ENCODE measurements around the gene OR13C8. TPM values are rescaled to one million over a fixed set of nuclear protein-coding genes. Genes with fewer than 3 reads are reported as not detected.
"Not testable (repeated sequence)": the region's sequence is repeated elsewhere in the genome, so short reads cannot be mapped to it uniquely, and the experiment has no call there.

OR13C8 gene, protein sequence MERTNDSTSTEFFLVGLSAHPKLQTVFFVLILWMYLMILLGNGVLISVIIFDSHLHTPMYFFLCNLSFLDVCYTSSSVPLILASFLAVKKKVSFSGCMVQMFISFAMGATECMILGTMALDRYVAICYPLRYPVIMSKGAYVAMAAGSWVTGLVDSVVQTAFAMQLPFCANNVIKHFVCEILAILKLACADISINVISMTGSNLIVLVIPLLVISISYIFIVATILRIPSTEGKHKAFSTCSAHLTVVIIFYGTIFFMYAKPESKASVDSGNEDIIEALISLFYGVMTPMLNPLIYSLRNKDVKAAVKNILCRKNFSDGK
- not detected for total RNA-seq

DNA sequence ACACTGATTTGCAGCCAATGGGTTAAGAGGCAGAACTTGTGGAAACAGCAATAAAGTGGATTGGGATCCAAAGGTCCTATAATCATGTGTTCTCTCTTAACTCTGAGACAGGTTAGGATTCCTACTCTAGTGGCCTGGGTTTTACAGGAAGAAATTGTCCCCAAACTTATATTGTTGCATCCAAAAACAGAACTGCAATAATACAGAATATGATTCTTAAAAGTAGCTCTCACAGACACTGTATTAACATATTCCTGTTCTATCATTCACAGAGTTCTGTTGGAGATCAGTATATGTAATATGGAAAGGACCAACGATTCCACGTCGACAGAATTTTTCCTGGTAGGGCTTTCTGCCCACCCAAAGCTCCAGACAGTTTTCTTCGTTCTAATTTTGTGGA, at the start of gene OR13C8:
Gene OR13C8, plus strand, starts transcription at position 301 of the 400 bp plus-strand sequence. Its CDS starts 0 bp downstream, at position 301.
- no peak for ATAC-seq
- no peak for DNase-seq (ENCODE audit: low spot score)

DNA sequence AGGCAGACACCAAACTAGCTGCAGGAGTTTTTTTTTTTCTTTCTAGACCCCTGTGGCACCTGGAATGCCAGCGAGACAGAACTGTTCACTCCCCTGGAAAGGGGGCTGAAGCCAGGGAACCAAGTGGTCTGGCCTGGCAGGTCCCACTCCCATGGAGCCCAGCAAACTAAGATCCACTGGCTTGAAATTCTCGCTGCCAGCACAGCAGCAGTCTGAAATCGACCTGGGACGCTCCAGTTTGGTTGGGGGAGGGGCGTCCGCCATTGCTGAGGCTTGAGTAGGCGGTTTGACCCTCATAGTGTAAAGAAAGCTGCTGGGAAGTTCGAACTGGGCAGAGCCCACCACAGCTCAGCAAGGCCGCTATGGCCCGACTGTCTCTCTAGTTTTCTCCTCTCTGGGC, 48.7 kb upstream of the OR13C8 start:
- ATAC-seq; DNase-seq (ENCODE audit: low spot score): not testable (repeated sequence)

DNA sequence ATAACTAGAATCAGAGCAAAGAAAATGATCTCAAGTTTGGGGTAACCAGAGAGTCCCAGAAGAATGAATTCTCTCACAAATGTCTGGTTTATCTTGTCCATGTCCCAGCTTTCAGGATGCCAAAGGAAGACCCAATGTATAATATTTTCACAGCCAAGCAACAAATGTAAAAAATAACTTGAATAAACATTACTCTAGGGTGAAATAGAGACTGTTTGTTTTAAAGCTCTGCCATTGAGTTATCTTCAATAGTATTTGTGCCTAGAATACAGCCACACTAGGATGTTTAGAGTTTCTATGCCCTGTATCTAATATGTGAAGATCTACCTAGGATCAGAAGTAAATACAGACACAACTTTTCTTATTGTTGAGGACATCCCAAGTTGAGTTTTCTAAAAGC, 41.9 kb upstream of the OR13C8 start, which contains the start of gene OR13C4:
Gene OR13C4, minus strand, starts transcription at position 101 of the 400 bp plus-strand sequence. Its CDS starts 0 bp downstream, at position 101.
- no peak for DNase-seq (ENCODE audit: low spot score)
- no peak for ATAC-seq

DNA sequence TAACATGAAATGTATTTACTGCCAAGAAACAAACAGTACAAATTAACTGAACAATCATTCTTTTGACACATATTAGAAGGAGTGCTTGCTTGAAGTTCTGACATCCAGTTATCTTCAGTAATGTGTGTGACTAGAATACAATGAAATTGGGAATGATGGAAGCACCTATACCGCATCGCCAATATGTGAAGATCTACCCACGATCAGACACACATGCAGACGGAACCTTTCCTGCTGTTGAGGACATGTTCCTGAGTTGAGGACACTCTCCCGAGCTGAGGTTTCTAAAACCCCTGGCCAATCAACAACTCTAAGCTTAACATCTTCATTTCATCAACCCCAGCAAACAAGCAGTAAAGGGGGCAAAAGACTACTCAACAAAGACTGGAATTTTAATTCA, 32.2 kb upstream of the OR13C8 start, which contains the start of gene OR13C3:
Gene OR13C3, minus strand, starts transcription at position 101 of the 400 bp plus-strand sequence. CDS start 133 bp downstream, outside the sequence.
- no peak for DNase-seq (ENCODE audit: low spot score)
- ATAC-seq, result no peak

DNA sequence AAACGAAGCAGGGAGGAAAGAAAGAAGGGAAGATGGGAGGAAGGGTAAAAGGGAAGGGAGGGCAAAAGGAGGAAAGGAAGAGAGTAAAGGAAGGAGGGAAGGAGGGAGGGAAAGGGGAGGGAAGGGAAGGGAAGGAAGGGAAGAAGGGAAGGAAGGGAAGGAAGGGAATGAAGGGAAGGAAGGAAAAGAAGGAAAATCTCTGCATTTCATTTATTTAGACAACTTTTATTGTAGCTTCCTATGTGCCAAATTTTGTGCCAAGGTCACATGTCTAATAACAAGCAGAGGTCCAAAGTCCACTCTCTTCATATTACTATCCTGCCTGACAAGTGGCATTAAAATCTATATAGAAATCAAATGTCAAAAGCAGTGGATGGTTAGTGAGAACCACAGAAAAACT, 29.7 kb upstream of the OR13C8 start:
- DNase-seq (ENCODE audit: low spot score), result no peak
- ATAC-seq, result no peak

DNA sequence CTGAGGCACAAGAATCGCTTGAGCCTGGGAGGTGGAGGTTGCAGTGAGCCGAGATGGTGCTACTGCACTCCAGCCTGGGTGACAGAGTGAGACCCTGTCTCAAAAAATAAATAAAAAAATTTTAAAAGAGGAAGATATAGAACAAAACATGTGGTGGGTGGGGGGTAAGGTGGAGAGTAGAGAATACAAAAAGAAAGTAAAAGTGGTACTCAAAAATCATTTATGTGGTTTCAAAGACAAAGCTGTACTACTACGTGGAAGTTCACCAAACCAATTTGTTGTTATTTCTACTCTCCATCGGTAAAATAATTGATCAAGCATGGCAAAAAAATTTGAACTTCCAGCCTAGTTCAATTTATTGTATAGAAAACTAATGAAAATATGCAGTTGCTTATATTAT, 24.3 kb upstream of the OR13C8 start:
- ATAC-seq (no peak), DNase-seq (ENCODE audit: low spot score) (no peak)

DNA sequence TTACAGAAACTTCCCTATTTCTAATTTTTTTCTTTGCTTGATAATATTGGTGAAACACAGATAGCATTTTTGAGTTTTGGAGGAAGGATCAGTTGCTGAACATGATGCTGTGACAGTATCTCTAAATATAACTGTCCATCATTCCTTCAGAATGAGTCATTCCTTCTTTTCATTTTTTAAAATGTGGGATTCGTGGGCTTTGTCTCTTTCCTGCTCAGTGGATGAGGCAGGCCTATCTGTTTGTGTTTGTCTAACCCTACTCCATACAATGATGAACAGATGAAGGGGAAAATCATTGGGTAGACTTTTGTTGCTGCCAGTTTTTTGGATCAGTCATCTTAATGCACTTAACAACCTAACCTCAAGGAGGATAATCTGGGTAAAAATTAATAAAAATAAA, 15.7 kb upstream of the OR13C8 start:
- DNase-seq (ENCODE audit: low spot score) (no peak), ATAC-seq (no peak)

DNA sequence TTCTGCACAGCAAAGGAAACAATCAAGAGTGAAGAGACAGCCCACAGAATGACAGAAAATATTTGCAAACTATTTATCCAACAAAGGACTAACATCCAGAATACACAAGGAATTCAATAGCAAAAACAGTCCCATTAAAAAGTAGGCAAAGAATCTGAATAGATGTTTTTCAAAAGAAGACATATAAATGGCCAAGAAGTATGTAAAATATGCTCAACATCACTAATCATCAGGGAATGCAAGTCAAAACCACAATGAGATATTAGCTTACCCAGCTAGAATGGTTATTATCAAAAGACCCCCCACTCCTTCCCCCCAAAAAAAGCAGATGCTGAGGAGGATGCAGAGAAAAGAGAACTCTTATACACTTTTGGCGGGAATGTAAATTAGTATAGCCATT, 13.4 kb upstream of the OR13C8 start:
- DNase-seq (ENCODE audit: low spot score) (no peak), ATAC-seq (no peak)

DNA sequence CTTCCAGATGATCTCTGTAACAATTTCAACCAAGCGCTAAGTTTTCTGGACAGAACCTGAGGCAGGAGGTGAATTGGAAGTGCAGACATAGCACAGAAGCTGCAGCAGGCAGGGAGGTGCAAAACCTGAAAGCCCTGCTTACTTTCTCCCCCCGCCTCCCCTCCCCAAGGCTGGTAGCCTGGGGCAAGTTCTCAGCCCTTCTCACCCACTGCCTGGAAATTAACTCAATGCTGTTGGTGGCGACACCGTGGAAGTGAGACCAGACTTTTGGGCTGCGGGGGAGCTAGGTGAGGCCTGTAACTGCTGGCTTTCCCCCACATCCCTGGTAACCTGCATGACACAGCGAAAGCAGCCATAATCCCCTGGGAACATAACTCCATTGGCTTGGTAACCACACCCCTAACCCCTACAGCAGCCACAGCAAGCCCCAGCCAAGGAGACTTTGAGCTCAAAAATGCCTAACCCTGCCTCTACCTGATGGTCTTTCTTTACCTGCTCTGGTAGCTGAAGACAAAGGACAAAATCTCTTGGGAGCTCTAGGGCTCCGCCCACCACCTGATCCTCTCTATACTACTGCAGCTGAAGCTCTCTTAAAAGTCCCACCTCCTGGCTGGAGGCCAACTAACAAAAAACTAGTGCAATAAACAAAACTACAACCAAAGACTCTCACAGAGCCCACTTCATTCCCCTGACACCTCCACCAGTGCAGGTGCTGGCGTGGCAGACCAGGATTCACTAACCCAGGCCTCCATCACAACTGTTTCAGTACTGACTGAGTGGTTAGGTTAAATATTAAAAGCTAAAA, 11.9 kb upstream of the OR13C8 start:
- ATAC-seq (no peak), DNase-seq (ENCODE audit: low spot score) (no peak)

DNA sequence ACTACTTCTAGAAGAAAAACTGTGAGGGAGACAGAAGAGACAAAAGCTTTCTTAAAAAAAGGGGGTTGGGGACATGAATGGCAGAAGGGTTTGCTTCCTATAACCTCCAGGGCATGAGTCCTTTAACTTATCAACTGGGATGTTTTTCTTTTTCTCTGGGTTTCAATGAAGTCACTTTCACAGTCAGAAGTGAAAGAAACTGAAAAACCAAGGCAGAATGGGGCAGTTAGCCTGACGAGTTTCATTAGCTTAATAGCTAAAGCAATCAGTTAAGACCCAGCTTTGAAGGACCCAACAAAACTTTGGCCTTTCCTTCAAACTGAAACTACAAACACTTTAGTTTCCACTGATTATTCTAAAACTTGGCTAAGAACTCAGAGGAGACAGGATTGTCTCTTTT, 4.6 kb upstream of the OR13C8 start:
- ATAC-seq, result no peak

DNA sequence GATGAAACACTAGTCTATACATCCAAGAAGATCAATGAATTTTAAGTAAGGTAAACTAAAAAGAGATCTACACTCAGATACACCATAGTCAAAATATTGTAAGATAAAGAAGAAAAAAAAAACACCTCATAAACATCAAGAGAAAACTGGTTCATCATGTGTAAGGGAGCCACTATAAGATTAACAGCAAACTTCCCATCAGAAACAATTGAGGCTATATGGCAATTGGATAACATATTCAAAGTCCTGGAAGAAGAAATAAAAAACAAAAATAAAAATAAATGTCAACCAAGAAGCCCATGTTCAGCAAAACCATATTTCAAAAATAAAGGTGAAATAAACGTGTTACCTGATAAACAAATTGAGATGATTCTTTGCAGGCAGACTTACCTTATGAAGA, 3.6 kb downstream of the OR13C8 start:
- ATAC-seq (no peak), DNase-seq (ENCODE audit: low spot score) (no peak)

More for the DNA sequence above, 4.6 kb upstream of the OR13C8 start:
- DNase-seq (ENCODE audit: low spot score), result no peak

DNA sequence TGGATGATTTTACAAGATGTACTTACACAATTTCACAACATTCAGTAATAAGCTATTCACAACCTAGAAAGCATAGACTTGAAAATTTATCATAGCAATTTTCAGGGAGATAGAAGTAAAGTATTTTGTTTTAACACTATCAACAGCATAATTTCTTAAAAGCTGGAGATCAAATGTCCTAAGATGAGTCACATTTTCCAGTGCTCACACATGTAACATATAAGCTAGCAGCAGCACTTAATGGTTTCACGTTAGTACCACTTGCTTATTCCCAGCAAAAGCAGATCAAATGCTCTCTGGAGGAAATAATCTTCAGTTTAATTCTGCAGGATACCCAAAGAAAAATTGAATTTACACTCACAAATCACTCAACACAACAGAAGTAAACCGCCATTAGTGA, 6.5 kb downstream of the OR13C8 start:
- DNase-seq (ENCODE audit: low spot score), result no peak
- no peak for ATAC-seq

DNA sequence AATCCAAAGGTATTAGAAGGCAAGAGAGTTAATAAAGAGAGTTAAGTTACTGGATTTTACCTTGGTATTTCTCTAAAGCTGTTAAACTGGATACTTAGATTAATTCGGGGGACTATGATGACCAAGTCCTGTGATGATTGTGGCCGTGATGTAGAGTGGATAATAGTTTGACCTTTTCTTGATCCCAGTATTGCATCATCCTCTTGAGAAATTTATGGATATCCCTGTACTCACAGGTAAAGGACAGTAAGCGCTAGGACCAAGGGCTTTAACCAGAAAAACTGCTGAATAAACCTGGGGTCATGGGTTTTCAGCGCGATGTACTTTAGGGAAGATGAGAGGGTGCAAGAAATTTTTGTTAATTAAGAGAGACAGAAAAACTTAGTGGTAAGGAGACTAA, 8.3 kb downstream of the OR13C8 start:
- DNase-seq (ENCODE audit: low spot score) (no peak), ATAC-seq (no peak)

DNA sequence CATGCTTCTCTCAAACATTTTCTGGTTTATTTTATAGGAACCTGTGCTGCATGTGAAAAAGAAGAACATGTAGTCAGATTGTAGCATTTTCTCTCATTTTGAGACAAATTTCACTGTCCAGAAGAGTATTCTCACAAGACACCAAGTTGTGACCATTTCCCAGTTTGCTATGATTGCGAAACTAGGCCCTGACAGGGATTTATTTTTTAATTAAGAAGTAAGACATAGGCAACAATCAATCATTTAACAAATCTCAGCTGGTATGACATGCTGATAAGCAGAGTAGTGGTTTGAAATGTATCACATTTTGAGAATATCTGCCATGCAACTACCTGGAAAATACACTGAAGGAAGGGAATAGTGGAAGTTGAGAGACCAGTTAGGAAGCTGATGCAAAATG, 11.6 kb downstream of the OR13C8 start:
- ATAC-seq, result no peak

DNA sequence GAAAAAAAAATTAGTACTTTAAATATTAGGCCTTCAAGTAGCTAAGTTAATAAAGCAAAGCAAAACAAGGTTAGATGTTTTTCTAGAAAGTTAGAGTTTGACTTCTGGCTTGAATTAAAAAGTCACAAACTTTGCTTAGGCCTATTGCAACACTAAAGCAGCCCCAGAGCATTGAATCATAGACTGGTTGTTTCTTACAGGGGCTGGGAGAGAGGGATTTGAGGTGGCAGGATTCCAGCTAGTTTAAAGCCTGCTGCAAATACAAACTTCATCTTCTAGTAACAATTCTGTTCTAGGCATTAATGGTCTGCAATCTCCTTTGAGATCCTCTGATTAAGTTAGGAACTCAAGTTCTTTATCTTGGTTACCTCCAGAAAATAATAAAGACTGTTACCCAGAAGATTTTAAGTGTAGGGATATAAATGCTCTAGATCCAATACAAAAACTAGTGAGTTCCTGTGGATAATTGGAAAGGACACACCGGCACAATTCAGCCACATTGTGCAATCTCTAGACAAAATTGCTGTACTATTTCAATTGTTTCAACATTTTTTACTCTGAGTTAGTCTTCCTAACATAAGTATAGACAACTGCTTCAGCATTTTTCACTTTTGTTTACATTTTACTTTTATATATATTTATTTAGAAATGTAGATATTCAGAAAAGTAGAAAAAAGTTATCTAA, 17.7 kb downstream of the OR13C8 start:
- ATAC-seq (no peak), DNase-seq (ENCODE audit: low spot score) (no peak)

More for the DNA sequence above, 11.6 kb downstream of the OR13C8 start:
- DNase-seq (ENCODE audit: low spot score), result no peak

DNA sequence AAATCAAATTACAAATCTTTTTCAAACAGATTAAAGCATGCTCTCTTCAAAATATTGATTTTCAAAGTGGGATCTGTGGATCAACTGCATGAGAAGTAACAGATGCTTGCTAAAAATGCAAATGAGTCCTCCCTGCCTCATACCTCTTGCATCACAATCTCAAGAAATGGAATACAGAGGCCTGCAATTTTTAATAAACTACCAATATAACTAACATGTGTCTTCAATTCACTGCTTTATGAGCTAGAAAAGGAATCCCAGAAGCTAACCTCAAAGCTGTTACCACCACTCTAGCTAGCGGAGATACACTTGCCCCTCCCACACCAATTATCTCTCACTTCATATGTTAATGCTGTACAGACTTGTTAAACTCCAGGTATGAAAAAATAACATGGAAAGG, 20.7 kb downstream of the OR13C8 start:
- DNase-seq (ENCODE audit: low spot score) (no peak), ATAC-seq (no peak)

DNA sequence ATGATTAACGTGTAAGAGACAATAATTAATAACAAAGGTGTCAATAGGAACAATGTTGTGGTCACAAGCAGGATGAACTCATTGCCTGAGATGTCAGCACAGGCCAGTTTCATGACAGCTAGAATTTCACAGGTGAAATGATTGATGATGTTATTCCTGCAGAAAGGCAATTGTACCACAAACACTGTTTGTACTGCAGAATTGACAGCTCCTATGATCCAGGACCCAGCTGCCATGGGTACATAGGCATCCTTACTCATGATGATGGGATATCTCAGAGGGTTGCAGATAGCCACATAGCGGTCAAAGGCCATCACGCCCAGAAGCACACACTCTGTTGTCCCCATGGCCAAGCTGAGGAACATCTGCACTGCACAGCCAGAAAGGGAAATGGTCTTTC, 29.8 kb downstream of the OR13C8 start:
- DNase-seq (ENCODE audit: low spot score); ATAC-seq: not testable (repeated sequence)

DNA sequence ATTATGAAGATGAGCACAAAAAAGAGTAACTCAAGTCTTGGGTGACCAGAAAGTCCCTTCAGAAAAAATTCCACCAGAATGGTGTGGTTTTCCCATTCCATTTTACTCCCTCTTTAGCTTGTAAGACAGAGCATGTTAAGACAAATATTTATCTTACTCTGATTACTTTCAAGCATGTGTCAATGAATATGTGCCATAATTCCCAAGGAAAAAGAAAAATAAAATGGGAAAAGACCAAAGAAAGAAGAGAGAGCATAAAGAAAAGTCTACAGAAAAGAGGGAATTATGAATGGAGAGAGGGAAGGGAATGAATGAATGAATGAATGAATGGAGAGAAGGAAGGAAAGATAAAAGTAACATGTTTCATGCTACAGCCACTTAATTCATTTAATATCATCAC, 30.3 kb downstream of the OR13C8 start, which contains the start of gene OR13C5:
Gene OR13C5, minus strand, starts transcription at position 101 of the 400 bp plus-strand sequence. Its CDS starts 0 bp downstream, at position 101.
- not testable (repeated sequence) for ATAC-seq; DNase-seq (ENCODE audit: low spot score)

DNA sequence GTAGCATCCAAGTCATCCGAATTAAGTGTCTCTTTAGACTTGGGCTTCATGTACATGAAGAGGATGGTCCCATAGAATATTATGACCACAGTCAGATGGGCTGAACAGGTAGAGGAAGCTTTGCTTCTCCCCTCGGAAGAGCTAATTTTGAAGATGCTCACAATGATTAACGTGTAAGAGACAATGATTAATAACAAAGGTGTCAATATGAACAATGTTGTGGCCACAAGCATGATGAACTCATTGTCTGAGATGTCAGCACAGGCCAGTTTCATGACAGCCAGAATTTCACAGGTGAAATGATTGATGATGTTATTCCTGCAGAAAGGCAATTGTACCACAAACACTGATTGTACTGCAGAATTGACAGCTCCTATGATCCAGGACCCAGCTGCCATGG, 35.8 kb downstream of the OR13C8 start:
- ATAC-seq, result no peak

DNA sequence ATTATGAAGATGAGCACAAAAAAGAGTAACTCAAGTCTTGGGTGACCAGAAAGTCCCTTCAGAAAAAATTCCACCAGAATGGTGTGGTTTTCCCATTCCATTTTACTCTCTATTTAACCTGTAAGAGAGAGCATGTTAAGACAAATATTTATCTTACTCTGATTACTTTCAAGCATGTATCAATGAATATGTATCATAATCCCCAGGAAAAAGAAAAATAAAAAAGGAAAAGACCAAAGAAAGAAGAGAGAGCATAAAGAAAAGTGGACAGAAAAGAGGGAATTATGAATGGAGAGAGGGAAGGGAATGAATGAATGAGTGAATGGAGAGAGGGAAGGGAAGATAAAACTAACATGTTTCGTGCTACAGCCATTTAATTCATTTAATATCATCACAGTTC, 36.6 kb downstream of the OR13C8 start, which contains the start of gene OR13C2:
Gene OR13C2, minus strand, starts transcription at position 101 of the 400 bp plus-strand sequence. Its CDS starts 0 bp downstream, at position 101.
- DNase-seq (ENCODE audit: low spot score); ATAC-seq: not testable (repeated sequence)

More for the DNA sequence above, 35.8 kb downstream of the OR13C8 start:
- DNase-seq (ENCODE audit: low spot score), result no peak

DNA sequence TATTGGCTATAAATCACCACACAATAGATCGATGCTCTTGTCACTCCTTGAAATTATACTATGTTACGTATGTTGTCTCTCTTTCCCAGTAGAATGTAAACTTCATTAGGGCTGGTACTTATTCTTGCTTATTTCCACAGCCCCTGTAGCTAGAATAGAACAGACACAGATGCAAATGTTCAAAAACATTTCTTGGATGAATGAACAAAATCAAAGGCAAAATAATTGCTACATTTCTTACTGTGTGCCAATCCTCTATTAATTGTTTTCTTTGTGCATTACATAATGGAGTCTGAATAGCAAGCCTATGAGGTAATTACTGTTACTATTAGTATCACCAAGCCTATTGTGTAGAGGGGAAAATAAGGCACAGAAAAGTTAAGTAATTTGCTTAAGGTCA, 37.2 kb downstream of the OR13C8 start:
- DNase-seq (ENCODE audit: low spot score) (no peak), ATAC-seq (no peak)
